Skeletal muscle satellite cell (primary cell): Measurements from ENCODE around the gene BHLHE41.

Experiments
- H3K27me3 ChIP-seq: 2 replicates; pipeline ENCODE4 v1.7.0; 2013; ENCODE audit warnings: low read length; ENCODE audit not compliant: control insufficient read depth, insufficient read depth
- H3K36me3 ChIP-seq: 2 replicates; pipeline ENCODE4 v1.7.0; 2013; ENCODE audit warnings: mild to moderate bottlenecking, control low read depth, low read length; ENCODE audit not compliant: insufficient read depth
- H3K4me1 ChIP-seq: 2 replicates; pipeline ENCODE4 v1.7.0; 2013; ENCODE audit warnings: low read length; ENCODE audit not compliant: control insufficient read depth, insufficient read depth
- H3K4me2 ChIP-seq: 2 replicates; pipeline ENCODE4 v1.7.0; 2013; ENCODE audit warnings: mild to moderate bottlenecking, low read length
- H3K4me3 ChIP-seq: 2 replicates; pipeline ENCODE4 v1.7.0; 2013; ENCODE audit warnings: low read length
- H3K9ac ChIP-seq: 2 replicates; pipeline ENCODE4 v1.7.0; 2013; ENCODE audit warnings: mild to moderate bottlenecking, low read depth, low read length, moderate library complexity
- H3K9me3 ChIP-seq: replicated peaks from 2 replicates; pipeline ENCODE4 v1.7.0; 2013; ENCODE audit warnings: mild to moderate bottlenecking, control low read depth, low read length

The BHLHE41 gene

DNA sequence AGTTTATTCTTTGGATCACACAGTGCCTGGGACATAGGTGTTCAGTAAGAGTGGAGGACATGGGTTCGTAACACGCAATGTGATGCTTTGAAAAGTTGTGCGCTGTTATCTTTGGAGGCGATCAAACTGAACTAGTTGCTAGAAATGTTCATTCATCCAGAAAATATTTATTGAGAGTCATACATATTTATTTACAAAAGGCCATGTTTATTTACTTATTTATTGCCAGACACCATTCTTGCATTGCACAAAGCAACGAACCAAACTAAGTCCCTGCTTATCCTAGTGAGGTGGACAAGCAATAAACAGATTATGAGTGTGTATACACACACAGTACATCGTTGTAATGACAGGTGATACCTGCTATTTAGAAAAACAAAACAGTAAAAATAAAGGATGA lies 12.6 kb downstream of the BHLHE41 start:
- no peak overlapping the region for H3K4me2 ChIP-seq
- no peaks in the 10 kb centered on the region for H3K27me3 ChIP-seq
- no peaks in the 10 kb centered on the region for H3K36me3 ChIP-seq
- no peaks in the 10 kb centered on the region for H3K9me3 ChIP-seq
- no peak overlapping the region for H3K9ac ChIP-seq
- peaks cover 19% of the 10 kb centered on the region for H3K4me1 ChIP-seq
- H3K4me3 ChIP-seq = no peak overlapping the region

GRCh38 chr12:26109343-26109881 lies 15.4 kb downstream of the BHLHE41 start:
- Histone ChIP-seq H3K27me3 (no peaks in the 10 kb centered on the region), H3K4me2 (no peak overlapping the region), H3K9ac (no peak overlapping the region)

GRCh38 chr12:26108915-26109314 lies 15.9 kb downstream of the BHLHE41 start:
- no peaks in the 10 kb centered on the region for H3K27me3 ChIP-seq
- peaks cover 13% of the 10 kb centered on the region for H3K4me1 ChIP-seq
- no peaks in the 10 kb centered on the region for H3K36me3 ChIP-seq
- H3K4me2 ChIP-seq = no peak overlapping the region
- H3K9ac ChIP-seq = no peak overlapping the region
- no peak overlapping the region for H3K4me3 ChIP-seq
- H3K9me3 ChIP-seq = no peaks in the 10 kb centered on the region

More at GRCh38 chr12:26109343-26109881, 15.4 kb downstream of the BHLHE41 start:
- no peaks in the 10 kb centered on the region for H3K36me3 ChIP-seq
- peaks cover 14% of the 10 kb centered on the region for H3K4me1 ChIP-seq
- H3K4me3 ChIP-seq = no peak overlapping the region
- H3K9me3 ChIP-seq = no peaks in the 10 kb centered on the region

- Histone ChIP-seq H3K27me3 (no peaks in the 10 kb centered on the region), H3K9me3 (no peaks in the 10 kb centered on the region), H3K9ac (no peak overlapping the region), H3K4me2 (no peak overlapping the region), H3K4me3 (no peak overlapping the region), H3K4me1 (no peaks in the 10 kb centered on the region), H3K36me3 (no peaks in the 10 kb centered on the region)
Measured at GRCh38 chr12:26106347-26106746, 18.5 kb downstream of the BHLHE41 start.

- no peaks in the 10 kb centered on the region for H3K9me3 ChIP-seq
- no peaks in the 10 kb centered on the region for H3K27me3 ChIP-seq
- no peak overlapping the region for H3K4me2 ChIP-seq
- H3K36me3 ChIP-seq = no peaks in the 10 kb centered on the region
- no peaks in the 10 kb centered on the region for H3K4me1 ChIP-seq
- H3K4me3 ChIP-seq = no peak overlapping the region
- no peak overlapping the region for H3K9ac ChIP-seq
Measured at GRCh38 chr12:26102953-26103352, 21.9 kb downstream of the BHLHE41 start.

DNA sequence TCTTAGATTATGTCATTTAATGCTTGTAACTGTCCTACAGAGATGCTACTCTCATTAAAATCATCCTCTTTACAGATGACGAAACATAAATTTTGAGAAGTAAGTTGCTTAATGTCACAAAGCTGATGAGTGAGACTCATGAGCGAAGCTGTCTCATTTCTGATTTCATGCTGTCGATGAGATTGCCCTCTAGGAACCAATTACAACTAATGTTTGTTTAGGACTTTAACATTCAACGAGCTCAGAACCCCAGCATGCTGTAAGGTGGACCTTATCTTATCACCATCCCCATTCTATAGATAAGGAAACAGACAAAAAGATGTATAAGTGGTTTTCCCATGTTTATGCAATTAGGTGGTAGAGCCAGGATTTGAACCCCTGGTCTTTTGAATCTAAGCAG lies 23.1 kb downstream of the BHLHE41 start:
- H3K36me3 ChIP-seq = no peaks in the 10 kb centered on the region
- H3K4me1 ChIP-seq = peaks cover 7% of the 10 kb centered on the region
- no peaks in the 10 kb centered on the region for H3K9me3 ChIP-seq
- no peak overlapping the region for H3K9ac ChIP-seq
- H3K27me3 ChIP-seq = no peaks in the 10 kb centered on the region
- no peak overlapping the region for H3K4me3 ChIP-seq
- no peak overlapping the region for H3K4me2 ChIP-seq

DNA sequence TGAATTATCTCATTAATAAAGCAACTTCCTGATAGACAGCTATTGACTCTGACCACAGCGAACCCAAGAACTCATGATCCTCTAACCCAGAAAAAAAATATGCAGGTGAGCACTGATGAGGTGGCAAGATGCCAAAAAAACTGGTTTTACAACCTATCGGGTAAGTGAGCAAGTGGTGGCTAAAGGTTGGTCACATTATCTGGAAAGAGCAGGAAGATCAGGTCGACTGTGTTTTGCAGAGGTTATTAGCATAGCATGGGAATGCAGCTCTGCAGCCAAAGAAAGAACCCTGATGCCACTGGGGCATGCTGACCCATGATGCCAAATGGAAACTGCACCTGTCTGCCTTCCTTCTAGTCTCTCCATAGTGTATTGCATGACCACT lies 23.5 kb downstream of the BHLHE41 start:
- Histone ChIP-seq H3K4me3 (no peak overlapping the region), H3K4me1 (peaks cover 7% of the 10 kb centered on the region), H3K36me3 (no peaks in the 10 kb centered on the region), H3K4me2 (no peak overlapping the region), H3K9me3 (no peaks in the 10 kb centered on the region), H3K9ac (no peak overlapping the region), H3K27me3 (no peaks in the 10 kb centered on the region)

DNA sequence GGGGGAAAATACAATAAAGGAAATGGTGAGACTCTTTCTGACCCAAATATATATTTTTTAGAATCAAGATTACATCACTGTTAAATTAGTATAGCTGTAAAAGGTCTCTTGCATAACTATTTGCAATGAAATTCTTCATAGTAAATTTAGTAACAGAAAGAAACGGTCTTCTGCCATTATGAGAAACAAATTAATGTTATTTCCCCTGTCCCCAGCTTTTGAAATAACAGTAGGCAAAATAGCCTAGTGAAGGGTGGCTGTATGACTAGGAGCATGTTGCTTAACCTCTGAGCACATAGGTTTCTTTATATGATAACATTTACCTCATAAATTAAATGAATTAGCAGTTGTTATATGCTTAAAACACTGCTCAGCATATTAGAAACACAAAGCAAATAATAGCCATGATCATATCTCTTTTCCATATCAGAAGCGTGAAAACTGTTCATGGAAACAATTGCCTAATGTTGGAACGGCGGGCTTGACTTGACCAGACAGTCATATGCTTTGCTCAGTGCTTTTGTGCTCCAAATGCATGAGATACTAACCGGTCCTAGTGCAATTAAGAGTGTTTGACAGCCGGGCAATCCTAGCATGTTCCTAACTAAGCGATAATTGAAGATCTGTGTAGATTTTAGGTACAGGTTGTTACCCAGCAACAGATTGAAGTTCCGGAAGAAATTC lies 24.0 kb downstream of the BHLHE41 start:
- no peak overlapping the region for H3K4me3 ChIP-seq

DNA sequence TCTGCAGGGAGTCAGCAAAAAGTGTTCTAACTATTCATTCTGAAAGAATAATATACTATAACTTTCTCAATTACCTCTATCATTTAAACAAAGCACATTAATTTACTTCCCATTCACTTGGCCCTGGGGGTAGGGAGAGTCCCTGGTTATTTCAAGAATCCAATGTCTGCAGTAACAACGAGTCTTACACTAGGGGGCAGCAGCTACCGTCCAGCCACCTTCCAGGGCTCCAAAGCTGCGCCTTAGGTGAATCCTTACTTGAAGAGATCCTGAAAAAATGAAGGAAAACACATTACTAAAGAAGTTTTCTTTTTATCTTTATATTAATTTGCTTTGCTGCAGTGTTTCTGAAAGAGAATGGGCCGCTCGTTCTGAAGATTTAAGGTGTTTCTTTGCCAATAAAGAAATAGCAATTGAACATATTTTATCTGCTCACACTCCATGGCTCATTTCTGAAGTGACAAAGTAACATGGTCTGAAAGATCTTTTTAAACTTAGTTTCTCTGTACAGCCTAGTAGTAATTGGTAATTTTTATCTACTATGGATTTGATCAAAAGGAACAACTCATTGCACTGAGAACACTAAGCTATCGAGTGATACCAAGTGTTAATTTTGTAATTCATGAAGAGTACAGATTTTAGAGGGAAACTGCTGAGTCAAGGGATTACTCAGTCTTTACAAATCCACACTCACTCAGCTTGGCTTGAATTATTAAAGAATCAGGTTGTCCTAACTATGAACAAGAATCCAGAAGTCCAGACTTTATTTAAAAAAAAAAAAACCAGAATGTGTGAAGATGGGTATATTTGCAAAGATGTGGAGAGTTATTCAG lies 27.6 kb downstream of the BHLHE41 start:
- Histone ChIP-seq H3K9me3 (no peaks in the 10 kb centered on the region), H3K4me3 (no peak overlapping the region), H3K27me3 (no peaks in the 10 kb centered on the region)

More for the DNA sequence above, 24.0 kb downstream of the BHLHE41 start:
- Histone ChIP-seq H3K9ac (no peak overlapping the region), H3K4me1 (peaks cover 7% of the 10 kb centered on the region), H3K9me3 (no peaks in the 10 kb centered on the region), H3K4me2 (no peak overlapping the region), H3K27me3 (no peaks in the 10 kb centered on the region), H3K36me3 (no peaks in the 10 kb centered on the region)

DNA sequence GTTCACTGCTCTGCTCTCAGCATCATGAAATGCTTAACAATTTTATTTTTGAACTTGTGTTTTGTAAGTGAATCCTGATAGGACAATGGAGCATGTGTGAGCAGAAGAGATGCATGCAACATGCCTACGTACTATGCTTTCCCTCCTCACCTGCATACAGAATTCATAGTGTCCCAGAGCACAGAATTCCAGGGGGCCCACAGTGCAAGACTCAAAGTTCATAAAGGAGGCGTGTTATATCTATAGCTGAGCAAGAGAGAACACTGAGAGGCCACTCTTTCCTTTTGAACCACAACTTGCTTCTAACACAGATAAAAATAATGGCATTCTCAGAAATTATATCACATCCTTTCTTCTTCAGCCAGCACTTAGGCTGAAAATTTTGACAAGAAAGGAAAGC lies 28.8 kb downstream of the BHLHE41 start:
- no peaks in the 10 kb centered on the region for H3K9me3 ChIP-seq
- no peak overlapping the region for H3K4me2 ChIP-seq

More for the DNA sequence above, 27.6 kb downstream of the BHLHE41 start:
- H3K9ac ChIP-seq = peak overlapping the region; percentile 15
- H3K4me2 ChIP-seq = peak overlapping the region; percentile 48
- H3K4me1 ChIP-seq = peaks cover 7% of the 10 kb centered on the region
- H3K36me3 ChIP-seq = no peaks in the 10 kb centered on the region

DNA sequence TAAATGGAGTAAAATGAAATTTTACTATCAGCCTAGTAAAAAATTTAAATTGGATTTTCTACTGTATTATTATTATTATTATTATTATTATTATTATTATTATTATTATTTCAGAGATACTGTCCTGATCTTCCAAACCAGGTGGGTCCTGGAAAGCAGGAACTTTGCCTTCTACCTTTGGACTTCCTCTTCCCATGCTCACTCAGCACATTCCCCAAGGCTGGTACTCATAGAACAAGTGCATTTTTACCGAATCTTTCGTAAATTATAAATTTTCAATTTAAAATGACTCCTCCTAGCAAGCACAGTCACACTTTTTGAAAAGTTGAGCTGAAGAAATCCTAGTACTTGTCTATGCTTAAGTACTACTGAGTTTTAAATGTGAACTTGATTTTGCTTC lies 29.7 kb downstream of the BHLHE41 start:
- Histone ChIP-seq H3K36me3 (no peaks in the 10 kb centered on the region), H3K27me3 (no peaks in the 10 kb centered on the region), H3K4me2 (no peak overlapping the region), H3K9me3 (no peaks in the 10 kb centered on the region), H3K4me1 (peaks cover 7% of the 10 kb centered on the region), H3K4me3 (no peak overlapping the region), H3K9ac (no peak overlapping the region)

More for the DNA sequence above, 28.8 kb downstream of the BHLHE41 start:
- Histone ChIP-seq H3K36me3 (no peaks in the 10 kb centered on the region), H3K4me3 (no peak overlapping the region), H3K4me1 (peaks cover 7% of the 10 kb centered on the region), H3K27me3 (no peaks in the 10 kb centered on the region), H3K9ac (no peak overlapping the region)
